PC-3 (cell line): ENCODE data around the gene DDX39A. TPM values are rescaled to one million over a fixed set of nuclear protein-coding genes. Genes with fewer than 3 reads are reported as not detected.
A peak's percentile ranks its signal among the peaks of the same experiment; 100 is the strongest.

Source experiments
- ATAC-seq: fragments of 200-7000 bp; cut with Tn5 transposase; 2 replicates; pipeline ENCODE4 v1.9.1; 2020; ENCODE audit warnings: mild to moderate bottlenecking, moderate library complexity
- BruUV-seq: library from RNA; stranded (reverse); fragments of 400-500 nt; replicated peaks from 2 replicates; lab custom pipeline; 2021; lab: Mats Ljungman, UMichigan
- CTCF ChIA-PET: fragments of 300-600 bp; sonication (Branson Sonifier 250); formaldehyde crosslinking; loops from one replicate; lab custom pipeline; 2022; ENCODE audit warnings: antibody characterized with exemption; lab: Charles Lee
- POLR2A ChIA-PET: fragments of 300-600 bp; sonication (Branson Sonifier 250); formaldehyde crosslinking; loops from one replicate; lab custom pipeline; 2022; ENCODE audit warnings: antibody characterized with exemption; ENCODE audit not compliant: unreplicated experiment; lab: Charles Lee
- DNase-seq: peaks from one replicate; pipeline ENCODE4 v3.0.0-alpha.2; 2015
- H2AFZ ChIP-seq: fragments of 300-600 bp; sonication (generic); 2 replicates; pipeline ENCODE4 v1.6.0; 2016; ENCODE audit warnings: antibody characterized with exemption, low read length
- H3F3A ChIP-seq: fragments of 300-600 bp; sonication (generic); one replicate; pipeline ENCODE4 v1.6.0; 2017; ENCODE audit warnings: antibody characterized with exemption, low read length, control low read depth, mild to moderate bottlenecking; ENCODE audit not compliant: unreplicated experiment
- H3K27ac ChIP-seq: fragments of 300-600 bp; sonication (generic); 2 replicates; pipeline ENCODE4 v1.5.1; 2016; ENCODE audit warnings: mild to moderate bottlenecking, low read length
- H3K27me3 ChIP-seq: fragments of 300-600 bp; sonication (generic); 2 replicates; pipeline ENCODE4 v1.6.1; 2016; ENCODE audit warnings: low read length, mixed read lengths
- H3K36me3 ChIP-seq: fragments of 300-600 bp; sonication (generic); 2 replicates; pipeline ENCODE4 v1.6.1; 2016; ENCODE audit warnings: low read depth, mixed run types, low read length, mixed read lengths
- H3K4me1 ChIP-seq: fragments of 300-600 bp; sonication (generic); 2 replicates; pipeline ENCODE4 v1.5.1; 2016; ENCODE audit warnings: low read length; ENCODE audit not compliant: insufficient read depth
- H3K4me2 ChIP-seq: fragments of 300-600 bp; sonication (generic); 2 replicates; pipeline ENCODE4 v1.6.0; 2016; ENCODE audit warnings: low read length
- H3K4me3 ChIP-seq: fragments of 300-600 bp; sonication (generic); 2 replicates; pipeline ENCODE4 v1.5.1; 2016; ENCODE audit warnings: mild to moderate bottlenecking, low read length, mixed read lengths
- H3K79me2 ChIP-seq: fragments of 300-600 bp; sonication (generic); 2 replicates; pipeline ENCODE4 v1.6.1; 2017; ENCODE audit warnings: low read length, mixed read lengths
- H3K9ac ChIP-seq: fragments of 300-600 bp; sonication (generic); 2 replicates; pipeline ENCODE4 v1.6.0; 2016; ENCODE audit warnings: mild to moderate bottlenecking, low read length
- H3K9me2 ChIP-seq: fragments of 300-600 bp; sonication (generic); replicated peaks from 2 replicates; pipeline ENCODE4 v1.6.1; 2016; ENCODE audit warnings: mixed run types, low read length, mixed read lengths
- H3K9me3 ChIP-seq: fragments of 300-600 bp; sonication (generic); 2 replicates; pipeline ENCODE4 v1.6.1; 2016; ENCODE audit warnings: low read length, mixed read lengths
- H4K20me1 ChIP-seq: fragments of 300-600 bp; sonication (generic); 2 replicates; pipeline ENCODE4 v1.6.1; 2016; ENCODE audit warnings: low read length, mixed read lengths
- CTCF ChIP-seq: fragments of 300-600 bp; sonication (generic); conservative IDR thresholded peaks from 2 replicates; pipeline ENCODE4 v1.5.1; 2017; ENCODE audit warnings: antibody characterized with exemption, low read depth, mild to moderate bottlenecking, low read length
- EZH2 ChIP-seq: fragments of 300-600 bp; sonication (generic); IDR thresholded peaks from one replicate; pipeline ENCODE4 v1.6.1; 2017; ENCODE audit warnings: antibody characterized with exemption, mild to moderate bottlenecking, low read length; ENCODE audit not compliant: unreplicated experiment
- EZH2phosphoT487 ChIP-seq: fragments of 300-600 bp; sonication (generic); IDR thresholded peaks from 2 replicates; pipeline ENCODE4 v1.6.1; 2018; ENCODE audit warnings: mild to moderate bottlenecking, antibody characterized with exemption, low read length, borderline replicate concordance
- intact Hi-C: fragments of 100-400 bp; cut with micrococcal nuclease; formaldehyde crosslinking; loops from 2 replicates; pipeline ENCODE4 v1.9.0; 2023
- total RNA-seq: library from RNA; depleted of rRNA; stranded (reverse); fragments of >200 nt; gene quantifications from 2 replicates; pipeline ENCODE4 v1.2.3, GENCODE V29; 2014

The DDX39A gene
- total RNA-seq, 1 experiment from 2014 or later = 311 TPM

- intact Hi-C loops = no loop called here
- TF ChIP-seq EZH2phosphoT487 (no peak), EZH2 (no peak), CTCF (no peak)
- Histone ChIP-seq H3K9me3 (no peaks in the 10 kb centered on the region), H3K79me2 (no peaks in the 10 kb centered on the region), H3K4me2 (no peak overlapping the region), H3K9ac (no peak overlapping the region), H3K36me3 (no peaks in the 10 kb centered on the region), H3K4me1 (no peaks in the 10 kb centered on the region), H3K4me3 (no peak overlapping the region), H2AFZ (no peak overlapping the region), H3F3A (no peaks in the 10 kb centered on the region), H3K27me3 (no peaks in the 10 kb centered on the region), H4K20me1 (no peaks in the 10 kb centered on the region), H3K9me2 (no peaks in the 10 kb centered on the region), H3K27ac (no peak overlapping the region)
- ChIA-PET POLR2A (no interaction called here), CTCF (interaction anchor here (0.6 to 0.7 kb wide), 2 partner anchors 42 to 49 kb away, joined by 3 to 7 read pairs; partner anchors contain the start of gene PTGER1)
- ATAC-seq = no peak
- BruUV-seq = no TSS peak
- DNase-seq = no peak
Observed at GRCh38 chr19:14425696-14426138, 6.6 kb upstream of the DDX39A start.

- Histone ChIP-seq H3K27ac (peak overlapping the region; percentile 83), H3F3A (no peaks in the 10 kb centered on the region), H3K4me3 (peak overlapping the region; percentile 98), H4K20me1 (peaks cover 40% of the 10 kb centered on the region), H3K4me2 (peak overlapping the region; percentile 91), H3K36me3 (peaks cover 20% of the 10 kb centered on the region), H3K9me2 (no peaks in the 10 kb centered on the region), H3K9me3 (no peaks in the 10 kb centered on the region), H3K79me2 (peaks cover 53% of the 10 kb centered on the region), H3K9ac (peak overlapping the region; percentile 98), H3K4me1 (peaks cover 23% of the 10 kb centered on the region), H2AFZ (peak overlapping the region; percentile 73), H3K27me3 (no peaks in the 10 kb centered on the region)
- ATAC-seq (peak; percentile 69), DNase-seq (no peak)
- intact Hi-C loops = loop anchor here (2.0 kb wide), 1 partner anchor 16 kb away; no protein-coding TSS in a partner anchor
- TF ChIP-seq CTCF (no peak), EZH2 (no peak)
- CTCF ChIA-PET = no interaction called here
- BruUV-seq = no TSS peak
- POLR2A ChIA-PET = no interaction called here
Observed at GRCh38 chr19:14418856-14419105, 360 bp downstream of the DDX39A start.

GRCh38 chr19:14416817-14417231, 2.3 kb downstream of the DDX39A start:
- POLR2A ChIA-PET = no interaction called here
- Histone ChIP-seq H3F3A (no peaks in the 10 kb centered on the region), H3K4me2 (peak overlapping the region; percentile 91), H3K27me3 (no peaks in the 10 kb centered on the region), H3K4me3 (peak overlapping the region; percentile 98), H4K20me1 (peaks cover 60% of the 10 kb centered on the region), H3K27ac (no peak overlapping the region), H3K9ac (peak overlapping the region; percentile 98; the same call in 1 of the 2 replicates), H3K36me3 (peaks cover 37% of the 10 kb centered on the region), H3K79me2 (peaks cover 73% of the 10 kb centered on the region), H3K4me1 (peaks cover 23% of the 10 kb centered on the region), H3K9me2 (no peaks in the 10 kb centered on the region), H3K9me3 (no peaks in the 10 kb centered on the region), H2AFZ (no peak overlapping the region)
- no TSS peak for BruUV-seq
- ATAC-seq (no peak), DNase-seq (no peak)
- no peak for TF ChIP-seq EZH2
- TF ChIP-seq EZH2phosphoT487 = no peak
- no peak for TF ChIP-seq CTCF
- intact Hi-C loops = no loop called here
- CTCF ChIA-PET = no interaction called here
